SH-SY5Y (cell line): ENCODE measurements around the gene ZNF655.

Source experiments
- GATA2 ChIP-seq: IDR thresholded peaks from 2 replicates; pipeline ENCODE4 v1.6.1; 2011; ENCODE audit warnings: mild to moderate bottlenecking, low read depth, low read length
- GATA3 ChIP-seq: IDR thresholded peaks from 2 replicates; pipeline ENCODE4 v1.6.1; 2011; ENCODE audit warnings: low read depth, mild to moderate bottlenecking, low read length, moderate library complexity

GRCh38 chr7:99625321-99625720, 66.9 kb downstream of the ZNF655 start:
- TF ChIP-seq GATA3 (no peak), GATA2 (no peak)
